ENCODE data around the gene HAND2. TPM values are rescaled to one million over a fixed set of nuclear protein-coding genes. Genes with fewer than 3 reads are reported as not detected.

Gene HAND2
- total RNA-seq, 1 experiment from 2014 or later, result 3.9 TPM

DNA sequence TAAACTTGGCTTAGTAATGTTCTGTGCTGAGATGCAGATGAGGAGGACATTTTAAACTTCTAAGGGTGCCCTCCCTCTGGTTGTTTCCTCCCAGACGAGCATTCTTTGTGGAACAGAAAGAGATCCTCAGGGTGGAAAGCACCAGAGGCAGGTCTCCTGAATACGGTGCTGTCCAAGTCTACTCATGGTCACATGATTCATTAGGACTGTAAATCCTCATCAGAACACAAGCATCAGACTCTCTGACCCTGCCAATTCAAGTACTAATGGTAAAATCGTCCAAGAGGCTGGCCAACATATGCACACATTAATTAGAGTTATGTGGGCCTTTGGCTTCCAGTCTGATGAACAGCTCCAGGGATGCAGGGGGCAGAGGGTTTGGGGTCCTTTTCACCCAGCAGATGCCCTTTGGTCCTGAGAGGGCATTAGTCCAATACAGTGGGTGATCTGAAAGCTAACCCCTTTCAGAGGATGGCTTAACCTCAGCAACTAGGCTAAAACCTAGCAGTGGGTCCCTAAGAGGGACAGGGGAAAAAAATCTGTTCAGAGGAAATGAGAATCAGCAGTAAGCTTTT, 18.2 kb downstream of the HAND2 start:
- in situ Hi-C loops (cut with HindIII; ENCODE audit: low pct_unique_long_range_greater_than_20kb, low sequenced_read_pairs), result no loop called here

DNA sequence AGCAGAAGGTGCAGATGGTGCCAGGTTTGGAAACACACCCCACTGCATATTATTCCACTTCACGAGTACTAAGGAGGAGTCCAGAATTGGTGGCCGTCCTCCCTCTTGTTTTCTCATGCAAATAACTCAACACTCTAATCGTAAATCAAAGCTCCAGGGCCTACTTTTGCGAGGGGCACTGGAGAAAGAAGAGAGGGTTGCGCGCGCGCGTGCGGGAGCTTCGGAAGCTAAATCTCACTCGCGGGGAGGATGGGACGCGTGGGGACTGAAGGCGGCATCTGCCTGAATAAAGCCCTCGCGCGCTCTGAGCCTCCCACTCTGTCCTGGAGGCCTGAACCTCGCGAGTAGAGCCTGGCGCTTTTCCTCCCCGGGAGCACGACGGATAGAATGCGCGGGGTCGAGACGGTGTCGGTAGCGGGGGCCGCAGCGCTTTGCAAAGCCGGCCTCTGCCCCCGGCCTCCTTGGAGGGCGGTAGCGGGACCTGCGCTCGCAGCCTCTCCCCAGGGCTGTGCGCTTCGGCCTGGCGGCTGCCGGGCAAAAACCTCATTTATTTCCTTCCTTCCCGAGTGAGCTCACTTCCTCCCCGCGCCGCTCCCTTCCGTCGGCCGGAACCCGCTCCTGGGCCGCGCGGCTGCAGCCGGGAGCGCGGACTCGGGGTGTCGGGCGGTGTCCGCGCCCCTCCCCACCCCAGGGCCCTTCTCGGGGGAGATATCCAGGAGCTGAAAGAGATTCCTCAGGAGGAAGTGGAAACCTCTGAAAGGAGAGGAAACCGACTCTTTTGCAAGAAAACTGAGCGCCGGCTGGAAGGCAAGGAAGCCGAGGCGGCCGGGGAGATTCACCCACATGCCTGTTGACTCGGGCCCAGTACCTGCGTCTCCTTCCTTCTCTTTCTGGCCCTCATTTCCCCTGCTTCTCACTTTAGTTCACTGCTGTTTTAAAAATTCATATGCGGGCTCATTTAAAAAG, 20.7 kb downstream of the HAND2 start:
- DNase-seq (ENCODE audit: low read depth, low spot score), result no peak
- in situ Hi-C loops (cut with HindIII; ENCODE audit: low pct_unique_long_range_greater_than_20kb, low sequenced_read_pairs), result no loop called here

More for the DNA sequence above, 18.2 kb downstream of the HAND2 start:
- no peak for DNase-seq (ENCODE audit: low read depth, low spot score)

GRCh38 chr4:173508386-173509035, 21.5 kb downstream of the HAND2 start:
- in situ Hi-C loops (cut with HindIII; ENCODE audit: low pct_unique_long_range_greater_than_20kb, low sequenced_read_pairs), result no loop called here
- no peak for DNase-seq (ENCODE audit: low read depth, low spot score)

- DNase-seq (ENCODE audit: low read depth, low spot score), result no peak
- in situ Hi-C loops (cut with HindIII; ENCODE audit: low pct_unique_long_range_greater_than_20kb, low sequenced_read_pairs), result no loop called here
Measured at GRCh38 chr4:173507471-173508385, 22.3 kb downstream of the HAND2 start.

DNA sequence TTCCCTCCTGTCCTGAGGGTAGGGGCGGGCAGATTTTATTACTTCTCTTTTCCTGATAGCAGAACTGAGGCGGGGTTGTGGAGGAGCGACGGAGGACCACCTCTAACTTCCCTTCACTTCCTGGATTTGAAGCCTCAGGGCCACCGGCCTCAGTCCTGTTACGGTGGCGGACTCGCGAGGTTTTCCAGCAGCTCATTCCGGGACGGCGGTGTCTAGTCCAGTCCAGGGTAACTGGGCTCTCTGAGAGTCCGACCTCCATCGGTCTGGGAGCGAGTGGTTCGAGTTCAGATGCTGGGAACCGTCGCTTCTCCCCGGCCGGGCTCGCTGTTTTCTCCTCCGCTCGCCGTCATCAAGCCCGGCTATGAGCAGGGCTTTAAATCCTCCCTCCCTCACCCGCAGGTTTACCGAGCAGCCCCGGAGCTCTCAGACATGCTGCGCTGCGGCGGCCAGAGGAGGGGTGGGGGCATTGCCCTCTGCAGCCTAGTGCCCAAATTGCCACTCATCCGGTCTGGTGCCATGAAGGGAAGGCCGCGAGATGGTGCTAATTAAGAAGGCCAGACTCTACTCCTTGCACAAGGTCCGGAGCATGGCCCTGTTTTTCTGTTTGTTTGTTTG, 23.3 kb downstream of the HAND2 start:
- no peak for DNase-seq (ENCODE audit: low read depth, low spot score)
- in situ Hi-C loops (cut with HindIII; ENCODE audit: low pct_unique_long_range_greater_than_20kb, low sequenced_read_pairs), result no loop called here

GRCh38 chr4:173505924-173506518, 24.0 kb downstream of the HAND2 start:
- DNase-seq (ENCODE audit: low read depth, low spot score), result peak; percentile 83
- in situ Hi-C loops (cut with HindIII; ENCODE audit: low pct_unique_long_range_greater_than_20kb, low sequenced_read_pairs), result no loop called here

GRCh38 chr4:173504181-173504503, 25.9 kb downstream of the HAND2 start:
- in situ Hi-C loops (cut with HindIII; ENCODE audit: low pct_unique_long_range_greater_than_20kb, low sequenced_read_pairs), result no loop called here
- no peak for DNase-seq (ENCODE audit: low read depth, low spot score)

DNA sequence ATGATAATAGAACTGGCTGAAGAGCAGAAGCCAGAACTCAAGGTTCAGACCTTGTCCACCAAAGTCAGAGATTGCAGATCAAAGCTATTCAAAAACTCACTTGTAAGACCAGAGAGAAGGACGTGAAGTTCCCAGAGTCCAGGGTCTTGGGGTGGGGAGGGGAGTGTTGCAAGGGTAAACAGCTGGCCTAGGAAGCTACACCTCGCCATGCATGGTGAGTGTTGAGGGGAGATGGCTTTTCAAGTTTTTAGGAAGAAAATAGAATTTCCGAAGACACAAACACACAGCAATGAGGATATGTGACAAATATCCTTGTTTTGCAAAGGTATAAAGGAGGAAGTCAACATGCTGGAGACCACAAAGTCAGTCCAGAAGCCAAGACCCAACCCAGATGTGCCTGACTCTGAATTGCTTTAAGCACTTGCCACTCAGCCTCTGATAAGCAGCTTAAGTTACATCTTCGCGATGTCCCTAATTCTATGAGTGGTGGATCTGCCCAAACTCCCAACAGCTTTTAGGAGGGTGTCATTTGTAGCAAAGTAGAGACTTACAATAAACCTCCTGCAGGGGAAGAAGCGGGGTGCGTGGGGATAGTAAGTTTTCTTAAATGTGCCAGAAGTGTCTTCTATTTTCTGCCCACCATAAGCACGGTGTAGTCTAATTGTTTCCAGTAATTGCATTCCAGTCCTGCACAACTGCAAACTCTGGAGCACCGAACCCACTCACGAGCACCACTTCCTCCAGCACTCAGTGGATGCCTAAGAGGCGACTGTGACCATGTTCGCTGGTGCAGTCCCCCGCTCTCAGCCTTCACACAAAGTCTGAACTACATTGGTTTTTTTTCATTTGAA, 26.5 kb downstream of the HAND2 start:
- in situ Hi-C loops (cut with HindIII; ENCODE audit: low pct_unique_long_range_greater_than_20kb, low sequenced_read_pairs), result no loop called here

DNA sequence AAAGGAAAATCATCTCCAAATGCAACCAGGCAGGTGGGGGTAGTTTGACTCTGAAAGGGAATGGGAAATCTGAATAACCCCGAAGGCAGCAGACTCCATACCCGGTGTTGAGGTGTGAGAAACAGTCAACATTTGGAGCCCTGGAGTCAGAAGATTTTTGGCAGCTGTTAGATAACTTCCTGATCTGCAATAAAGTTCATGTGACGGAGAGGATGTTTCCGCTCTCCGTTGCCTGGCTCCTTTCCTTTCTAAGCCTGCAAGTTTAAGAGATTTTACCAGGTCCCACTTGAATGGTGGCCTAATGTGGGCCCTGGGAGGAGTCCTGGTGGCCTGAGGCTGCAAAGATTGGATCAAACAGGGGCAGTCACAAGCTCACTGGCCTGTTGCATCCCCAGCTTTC, 27.7 kb downstream of the HAND2 start:
- no peak for DNase-seq (ENCODE audit: low read depth, low spot score)
- in situ Hi-C loops (cut with HindIII; ENCODE audit: low pct_unique_long_range_greater_than_20kb, low sequenced_read_pairs), result no loop called here

More for the DNA sequence above, 26.5 kb downstream of the HAND2 start:
- no peak for DNase-seq (ENCODE audit: low read depth, low spot score)

DNA sequence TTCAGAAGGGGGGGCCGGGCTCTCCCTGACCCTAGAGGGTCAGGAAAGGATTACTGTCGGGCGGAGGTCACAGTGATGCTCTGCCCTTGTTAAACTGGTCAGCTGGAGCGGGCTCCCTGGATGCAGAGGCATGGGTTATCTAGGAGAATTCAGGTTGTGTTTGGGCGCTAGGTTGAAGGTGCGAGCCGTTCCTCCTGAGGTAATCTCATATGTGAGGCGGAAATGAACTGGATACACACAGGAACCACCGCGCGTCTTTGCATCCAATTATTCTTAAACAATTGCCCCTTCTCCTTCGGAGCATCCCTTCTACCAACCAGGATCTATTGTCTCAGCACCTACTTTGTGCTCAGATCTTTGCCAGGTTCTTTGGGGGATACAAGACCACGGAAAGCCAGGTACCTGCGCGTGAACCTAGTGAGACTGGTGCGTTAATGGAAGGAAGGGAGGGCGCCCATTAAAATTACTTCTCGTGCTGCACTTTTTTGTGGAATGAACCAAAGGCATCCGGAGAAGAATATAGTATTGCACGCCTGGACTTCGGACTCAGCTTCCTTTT, 28.4 kb downstream of the HAND2 start:
- DNase-seq (ENCODE audit: low read depth, low spot score), result no peak
- in situ Hi-C loops (cut with HindIII; ENCODE audit: low pct_unique_long_range_greater_than_20kb, low sequenced_read_pairs), result no loop called here

GRCh38 chr4:173500841-173501591, 29.0 kb downstream of the HAND2 start:
- DNase-seq (ENCODE audit: low read depth, low spot score), result no peak
- in situ Hi-C loops (cut with HindIII; ENCODE audit: low pct_unique_long_range_greater_than_20kb, low sequenced_read_pairs), result no loop called here

DNA sequence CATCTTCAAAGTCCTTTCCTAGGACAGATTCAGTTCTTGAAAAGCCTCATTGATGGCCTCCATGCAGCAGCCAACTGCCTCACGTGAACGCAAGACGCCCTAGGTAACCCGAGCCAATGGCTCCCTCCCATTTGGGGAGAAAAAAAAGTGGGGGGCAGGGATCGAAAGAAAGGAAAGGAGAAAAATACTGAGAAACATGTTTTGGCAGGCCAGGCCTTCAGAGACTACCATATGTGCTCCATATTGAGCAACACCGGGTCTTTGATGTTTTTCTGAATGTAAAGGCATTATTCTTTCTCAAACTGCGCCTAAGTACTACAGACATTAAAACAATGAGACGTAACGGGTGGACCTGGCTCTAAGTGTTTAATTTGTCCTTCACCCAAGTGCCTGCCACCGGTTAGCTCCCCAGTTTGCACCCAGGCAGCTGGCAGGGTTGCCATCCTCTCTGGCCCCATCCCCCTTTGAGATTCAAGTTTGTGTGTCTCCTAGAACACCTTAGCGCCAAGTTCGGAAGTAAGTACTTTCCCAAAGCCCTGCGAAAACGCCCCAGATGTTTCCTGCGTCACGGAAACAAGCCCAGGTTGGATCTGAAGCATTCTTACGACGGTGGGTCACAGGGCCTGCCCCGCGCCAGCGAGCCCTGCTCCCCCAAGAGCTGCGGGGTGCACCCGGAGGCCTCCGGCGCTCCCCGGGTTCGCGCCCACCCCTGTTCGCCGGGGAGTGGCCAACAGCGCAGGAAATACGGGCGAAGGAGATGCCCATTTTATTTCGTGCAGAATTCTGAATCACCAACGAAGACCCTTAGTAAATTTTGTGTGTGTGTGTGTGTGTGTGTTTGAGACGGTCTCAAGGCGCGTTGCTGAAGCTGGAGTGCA, 30.1 kb downstream of the HAND2 start:
- in situ Hi-C loops (cut with HindIII; ENCODE audit: low pct_unique_long_range_greater_than_20kb, low sequenced_read_pairs), result no loop called here

GRCh38 chr4:173498771-173499170, 31.3 kb downstream of the HAND2 start:
- in situ Hi-C loops (cut with HindIII; ENCODE audit: low pct_unique_long_range_greater_than_20kb, low sequenced_read_pairs), result no loop called here

More for the DNA sequence above, 30.1 kb downstream of the HAND2 start:
- DNase-seq (ENCODE audit: low read depth, low spot score), result no peak

DNA sequence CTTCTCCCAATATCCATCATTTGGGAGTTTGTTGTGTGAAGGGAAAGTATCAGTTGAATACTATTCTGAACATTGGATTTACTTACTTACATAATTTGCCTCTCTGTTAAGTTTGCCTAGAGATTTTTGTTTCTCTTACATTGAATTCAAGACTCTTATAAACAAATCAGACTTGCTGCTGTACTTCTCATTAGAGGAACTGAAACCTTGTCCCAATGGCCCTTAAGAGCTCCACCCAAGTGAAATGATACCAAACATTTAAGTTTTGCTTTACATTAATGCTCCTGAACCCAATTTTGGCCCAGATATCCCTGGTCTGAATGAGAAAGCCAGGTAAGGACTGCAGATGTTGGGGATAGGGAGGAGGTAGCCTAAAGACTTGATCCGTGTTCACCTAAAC, 32.0 kb downstream of the HAND2 start:
- DNase-seq (ENCODE audit: low read depth, low spot score), result no peak
- in situ Hi-C loops (cut with HindIII; ENCODE audit: low pct_unique_long_range_greater_than_20kb, low sequenced_read_pairs), result no loop called here

More at GRCh38 chr4:173498771-173499170, 31.3 kb downstream of the HAND2 start:
- DNase-seq (ENCODE audit: low read depth, low spot score), result no peak

Data from SK-MEL-5 (cell line).